GM18858 (cell line): ENCODE results near the gene LMAN1L.

Experiments used
- ATAC-seq: cut with Tn5 transposase; IDR thresholded peaks from one replicate; pipeline ENCODE4 v1.9.1; 2021; ENCODE audit not compliant: unreplicated experiment

LMAN1L gene

DNA sequence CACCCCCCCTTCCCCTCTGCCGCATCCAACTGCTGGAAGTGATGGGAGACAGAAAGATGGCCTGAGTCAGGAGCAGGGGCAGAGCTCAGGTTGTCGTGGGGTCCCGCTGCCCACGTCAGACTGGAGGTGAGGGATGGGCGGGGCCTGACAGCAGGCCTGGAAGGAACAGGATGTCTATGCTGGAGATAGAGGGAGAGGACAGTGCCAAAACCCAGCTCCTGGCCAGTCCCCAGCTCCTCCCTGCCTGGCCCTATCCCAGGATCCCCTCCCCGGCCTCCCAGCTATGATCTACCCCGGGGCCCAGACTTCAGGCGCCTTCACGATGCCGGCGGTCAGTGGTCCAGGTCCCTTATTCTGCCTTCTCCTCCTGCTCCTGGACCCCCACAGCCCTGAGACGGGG lies at the start of gene LMAN1L:
Gene LMAN1L, plus strand, starts transcription at position 303 of the 400 bp plus-strand sequence. Its CDS starts 20 bp downstream, at position 323.
- ATAC-seq: no peak

DNA sequence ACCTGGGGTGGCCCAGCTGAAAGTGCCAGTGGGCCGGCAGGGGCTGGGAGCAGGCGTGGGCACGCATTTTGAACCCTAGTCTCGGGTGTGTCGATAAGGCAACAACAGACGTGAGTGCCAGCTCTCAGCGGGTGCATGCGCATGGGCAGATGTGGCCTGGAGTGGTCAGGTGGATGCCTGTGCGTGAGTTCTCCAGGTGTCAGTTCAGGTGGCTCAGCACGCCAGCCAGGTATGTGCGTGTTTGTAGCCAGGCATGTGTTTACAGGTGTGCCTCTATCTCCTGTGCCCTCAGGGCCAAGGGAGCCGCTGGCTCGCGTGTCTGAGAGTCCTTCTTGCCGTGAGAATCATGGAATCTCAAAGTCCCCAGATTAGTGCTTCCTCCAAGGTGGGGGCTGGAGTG lies 49.2 kb upstream of the LMAN1L start:
- ATAC-seq: no peak

DNA sequence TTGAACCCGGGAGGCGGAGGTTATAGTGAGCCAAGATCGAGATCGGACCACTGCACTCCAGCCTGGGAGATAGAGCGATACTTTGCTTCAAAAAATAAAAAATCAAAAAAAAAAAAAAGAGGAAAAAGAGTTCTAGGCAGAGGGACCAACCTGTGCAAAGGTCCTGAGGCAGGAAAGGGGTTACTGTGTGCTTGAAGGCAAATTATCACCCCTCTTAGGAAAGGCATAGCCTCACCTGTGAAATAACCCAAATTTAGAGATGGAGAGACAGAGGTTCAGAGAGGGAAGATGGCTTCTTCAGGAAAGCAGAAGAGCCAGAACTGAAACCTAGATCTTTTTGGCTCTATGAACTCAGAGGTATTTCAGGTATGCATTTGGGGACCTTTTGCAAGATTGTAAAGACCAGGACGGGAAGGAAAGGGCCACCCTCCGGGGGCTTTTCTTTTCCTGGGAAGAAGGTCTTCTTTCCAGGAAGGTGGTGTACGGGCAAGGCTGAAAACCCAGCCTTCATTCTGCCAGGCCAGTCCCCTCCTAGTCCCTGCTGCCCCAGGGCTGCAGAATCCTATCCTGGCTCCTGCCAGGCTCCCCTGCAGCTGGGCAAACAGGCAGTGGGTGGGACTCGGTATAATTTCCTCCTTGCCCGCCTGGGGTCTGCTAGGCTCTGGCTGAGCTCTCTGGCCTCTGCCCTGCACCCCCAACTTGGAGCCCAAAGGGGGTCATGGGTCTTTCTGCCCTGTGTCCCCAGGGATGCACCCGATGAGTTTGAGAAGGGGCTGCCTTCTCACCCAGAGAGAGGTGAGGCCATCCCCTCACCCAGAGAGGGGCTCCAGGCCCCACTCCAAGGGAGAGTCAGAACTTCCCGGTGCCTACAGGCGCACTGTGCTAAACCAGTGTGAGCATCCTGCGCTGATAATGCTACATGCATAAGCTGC lies 45.2 kb upstream of the LMAN1L start:
- no peak for ATAC-seq

DNA sequence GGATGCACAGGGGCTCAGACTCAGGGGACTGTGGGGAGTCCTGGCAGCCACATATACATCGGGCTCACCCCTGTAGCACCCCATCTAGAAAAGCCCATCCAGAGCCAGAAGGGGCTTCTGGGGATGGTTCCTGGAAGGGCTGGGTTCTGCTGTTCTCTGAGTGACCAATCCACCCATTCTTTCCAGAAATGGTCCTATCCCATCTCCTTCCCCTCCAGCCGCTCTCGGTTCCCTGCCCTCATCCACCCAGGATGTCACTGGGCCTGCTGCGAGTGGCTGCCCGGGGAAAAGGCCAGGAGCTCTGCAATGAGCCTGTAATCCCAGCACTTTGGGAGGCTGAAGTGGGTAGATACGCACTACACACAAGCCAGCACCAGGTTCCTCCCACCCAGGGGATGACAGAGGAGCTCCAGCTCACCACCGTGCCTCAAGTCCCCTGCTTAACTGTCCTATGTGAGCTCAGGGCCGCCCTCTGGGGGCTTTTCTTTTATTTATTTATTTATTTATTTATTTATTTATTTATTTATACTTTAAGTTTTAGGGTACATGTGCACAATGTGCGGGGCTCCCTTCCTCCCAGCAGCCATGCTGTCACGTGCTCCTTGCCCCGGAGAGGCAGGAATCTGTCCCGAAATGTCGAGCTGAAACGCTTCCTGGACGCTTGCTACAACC lies 44.4 kb upstream of the LMAN1L start:
- no peak for ATAC-seq

DNA sequence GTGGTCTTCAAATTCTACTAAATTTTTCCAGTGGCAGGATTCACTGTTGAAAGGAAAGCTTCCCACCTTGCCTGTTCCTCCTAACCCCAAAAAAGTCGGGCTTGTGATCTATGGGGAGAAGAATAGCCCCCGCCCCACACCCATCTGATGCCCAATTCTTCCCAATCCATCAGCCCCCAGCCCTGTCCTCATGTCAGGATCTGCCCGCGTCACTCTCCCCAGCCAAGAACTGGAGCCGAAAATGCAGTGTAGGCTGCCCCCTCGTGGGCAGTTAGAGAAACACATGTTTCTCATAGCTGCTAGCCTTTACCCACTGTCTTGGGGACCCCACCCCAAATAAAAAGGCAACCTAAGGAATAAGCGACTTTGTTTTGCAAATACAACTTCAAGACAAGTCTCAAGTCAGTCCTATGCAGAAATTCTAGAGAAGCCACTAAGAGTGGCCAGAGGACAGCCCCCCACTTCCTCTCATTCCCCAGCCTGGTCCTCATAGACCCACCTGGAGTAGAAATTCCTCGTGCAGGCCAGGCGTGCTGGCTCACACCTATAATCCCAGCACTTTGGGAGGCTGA lies 43.8 kb upstream of the LMAN1L start:
- ATAC-seq: no peak

DNA sequence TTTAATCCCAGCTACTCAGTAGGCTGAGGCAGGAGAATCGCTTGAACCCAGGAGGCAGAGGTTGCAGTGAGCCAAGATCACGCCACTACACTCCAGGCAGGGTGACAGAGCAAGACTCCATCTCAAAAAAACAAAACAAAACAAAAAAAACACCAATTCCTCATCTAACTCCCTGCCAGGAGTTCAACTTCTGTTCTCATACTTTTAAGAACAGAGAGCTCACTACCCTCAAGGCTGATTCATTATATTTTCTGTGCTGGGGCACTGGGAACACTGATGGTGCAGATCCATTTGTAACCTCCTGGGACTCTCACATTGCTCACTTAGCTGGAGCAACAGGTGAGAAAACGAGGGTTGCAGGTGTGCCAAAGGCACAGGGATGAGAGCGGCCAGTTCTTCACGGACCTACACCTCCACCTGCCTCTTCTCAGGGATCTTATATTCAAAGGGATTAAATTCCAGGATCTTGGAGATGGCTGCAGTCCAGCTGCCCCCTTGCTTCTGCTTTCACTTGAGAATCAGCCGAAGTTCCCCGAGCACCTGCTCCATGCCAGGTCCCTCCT lies 43.1 kb upstream of the LMAN1L start:
- no peak for ATAC-seq

DNA sequence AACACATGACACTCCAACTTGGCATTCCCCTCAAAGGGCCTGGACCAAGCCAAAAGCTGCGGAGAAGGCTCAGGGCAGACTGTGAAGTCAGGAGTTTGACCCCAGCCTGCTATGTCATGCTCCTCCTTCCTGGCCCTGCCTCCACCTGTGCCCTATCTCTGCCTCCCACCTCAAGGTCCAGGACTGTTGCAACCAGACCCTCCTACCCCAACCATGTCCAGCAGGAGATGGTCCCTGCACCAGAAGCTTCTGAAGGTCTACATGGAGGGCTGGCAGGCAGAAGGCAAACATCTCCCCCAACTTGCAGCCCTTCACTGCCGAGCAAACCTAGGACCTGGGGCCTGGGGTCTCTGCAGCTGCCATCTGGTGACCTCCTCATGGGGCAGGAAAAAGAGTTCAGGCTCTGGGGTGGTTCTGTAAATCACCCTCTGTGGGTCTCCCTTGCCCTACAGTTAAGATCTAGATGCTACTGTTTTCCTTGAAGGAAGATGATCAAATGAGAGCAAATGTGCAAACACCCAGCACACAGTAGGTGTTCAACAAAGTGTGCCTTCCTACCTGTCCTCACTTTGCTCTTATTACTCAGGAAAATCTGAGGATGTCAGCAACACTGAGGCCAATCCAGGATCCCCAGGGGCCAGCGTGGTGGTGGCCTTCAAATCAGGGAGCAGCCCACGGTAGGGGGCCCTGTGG lies 42.3 kb upstream of the LMAN1L start:
- ATAC-seq: no peak

DNA sequence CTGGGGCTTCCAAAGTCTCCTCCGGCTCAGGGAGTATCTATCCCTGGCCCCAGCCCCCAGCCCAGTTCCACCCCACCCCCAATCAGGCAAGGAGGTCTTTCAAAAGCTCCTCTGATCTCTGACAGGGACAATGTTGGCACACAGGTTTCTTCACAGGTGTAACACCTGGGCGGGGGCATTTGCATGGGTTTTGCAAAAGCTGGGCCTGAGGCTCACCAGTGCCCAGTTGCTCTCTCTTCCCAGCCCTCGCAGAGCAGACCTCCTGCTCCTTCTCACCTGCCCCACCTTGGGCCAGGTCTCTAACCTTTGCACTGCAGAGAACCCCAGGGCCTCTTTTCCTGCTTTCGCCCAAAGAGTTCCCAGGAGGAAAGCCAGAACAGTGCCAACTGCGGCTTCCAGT lies 39.3 kb upstream of the LMAN1L start:
- ATAC-seq: no peak

DNA sequence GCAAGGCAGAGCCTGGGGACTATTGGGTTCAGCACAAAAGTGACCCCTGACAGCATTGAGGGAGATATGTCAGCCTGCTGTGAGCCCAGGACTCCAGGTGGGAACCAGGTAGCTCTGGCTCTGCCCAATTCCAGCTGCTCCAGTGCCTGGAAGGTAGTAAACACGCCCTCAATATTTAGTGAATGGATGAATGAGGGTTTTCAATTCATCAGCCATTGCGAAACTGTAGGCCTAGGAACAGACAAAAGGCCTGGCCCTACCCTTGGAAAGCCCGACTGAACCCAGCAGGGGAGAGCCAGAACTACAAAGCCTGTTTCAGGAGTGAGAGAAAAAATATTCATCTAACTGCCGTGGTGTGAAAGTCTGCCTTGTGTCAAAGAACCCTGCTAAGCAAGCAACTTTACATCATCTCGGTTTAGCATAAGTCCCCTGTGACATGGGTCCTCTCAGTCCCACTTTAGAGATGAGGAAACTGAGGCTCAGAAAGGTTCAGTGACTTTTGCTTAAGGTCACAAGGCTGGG lies 38.8 kb upstream of the LMAN1L start:
- no peak for ATAC-seq

DNA sequence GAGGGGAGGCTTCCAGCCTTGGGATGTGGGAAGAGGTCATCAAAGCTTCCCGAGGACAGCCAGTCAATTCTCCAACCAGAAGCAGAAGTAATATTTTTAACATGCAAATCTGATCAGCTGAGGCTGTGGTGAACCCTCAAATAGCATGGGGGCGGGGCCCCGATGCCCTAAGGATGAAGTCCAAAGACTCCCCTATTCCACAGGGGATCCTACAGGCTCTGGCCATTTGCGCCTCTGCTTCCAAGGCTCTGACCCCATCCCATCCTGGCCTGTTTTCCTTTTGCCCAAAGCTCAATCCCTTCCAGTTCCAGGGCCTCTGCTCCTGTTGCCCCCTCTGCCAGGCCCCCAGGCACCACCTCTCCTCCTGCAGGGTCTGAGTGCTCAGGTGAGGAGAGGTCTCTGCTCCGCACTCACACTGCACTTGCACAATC lies 37.5 kb upstream of the LMAN1L start:
- no peak for ATAC-seq

DNA sequence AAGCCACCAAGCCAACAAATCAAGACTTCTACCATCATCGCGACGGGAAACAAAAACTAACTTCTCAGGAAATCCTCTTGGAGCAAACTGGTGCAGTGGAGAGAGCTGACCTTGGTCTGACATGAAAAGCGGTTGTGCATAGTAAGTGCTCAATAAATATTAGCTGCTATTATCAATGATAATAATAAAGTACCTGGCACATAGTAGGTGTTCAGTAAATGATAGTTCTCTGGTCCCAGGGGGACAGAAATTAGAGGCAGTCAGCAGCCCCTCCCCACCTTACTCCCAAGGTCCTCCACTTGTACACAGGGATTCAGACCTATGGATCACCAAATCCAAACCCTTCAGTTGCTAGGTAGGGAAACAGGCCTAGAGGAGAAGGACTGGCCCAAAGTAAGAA lies 36.7 kb upstream of the LMAN1L start:
- no peak for ATAC-seq

DNA sequence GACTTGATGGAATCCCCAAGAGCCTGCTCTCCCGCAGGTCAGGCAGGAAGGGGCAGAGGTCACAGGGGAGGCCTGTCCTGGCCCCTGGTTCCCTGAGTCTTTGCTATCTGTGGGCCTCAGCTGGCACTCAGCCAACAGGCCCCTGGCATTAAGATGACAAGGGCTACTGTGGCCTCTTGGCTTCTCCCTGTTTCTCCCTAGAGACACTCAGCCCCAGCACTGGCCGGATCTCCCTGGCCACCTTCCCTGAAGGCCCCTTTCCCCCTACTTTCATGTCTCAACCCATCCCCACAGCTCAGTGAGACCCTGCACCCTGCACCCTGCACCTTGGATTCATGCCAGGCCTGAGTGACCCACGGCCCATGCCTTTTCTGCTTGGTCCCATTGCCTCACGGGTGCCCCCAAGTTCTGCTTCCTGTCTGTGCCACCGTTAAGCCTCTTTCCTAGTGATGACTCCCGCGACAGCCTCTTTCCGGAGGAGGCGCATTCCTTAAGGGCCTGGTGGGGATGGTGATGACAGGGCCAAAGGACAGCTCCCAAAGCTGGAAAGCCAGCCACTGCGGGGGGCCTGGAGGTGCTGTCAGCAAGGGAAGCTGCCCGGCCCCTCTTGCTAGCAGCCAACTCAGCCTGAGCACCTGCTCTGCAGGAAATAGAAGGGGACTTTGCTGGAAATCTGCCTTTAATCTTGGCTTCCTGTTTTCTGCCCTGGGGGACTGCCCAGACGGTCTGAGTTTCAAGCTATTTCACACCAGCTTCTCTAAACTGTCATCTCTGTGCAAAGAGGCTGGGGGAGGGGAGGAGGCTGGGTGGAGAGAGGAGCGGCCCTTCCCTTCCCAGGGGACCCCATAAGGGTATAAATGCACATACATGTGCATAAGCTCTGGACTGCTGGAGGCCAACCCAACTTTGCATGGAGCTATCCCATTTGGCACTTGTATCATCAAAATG lies 35.5 kb upstream of the LMAN1L start:
- ATAC-seq: no peak

DNA sequence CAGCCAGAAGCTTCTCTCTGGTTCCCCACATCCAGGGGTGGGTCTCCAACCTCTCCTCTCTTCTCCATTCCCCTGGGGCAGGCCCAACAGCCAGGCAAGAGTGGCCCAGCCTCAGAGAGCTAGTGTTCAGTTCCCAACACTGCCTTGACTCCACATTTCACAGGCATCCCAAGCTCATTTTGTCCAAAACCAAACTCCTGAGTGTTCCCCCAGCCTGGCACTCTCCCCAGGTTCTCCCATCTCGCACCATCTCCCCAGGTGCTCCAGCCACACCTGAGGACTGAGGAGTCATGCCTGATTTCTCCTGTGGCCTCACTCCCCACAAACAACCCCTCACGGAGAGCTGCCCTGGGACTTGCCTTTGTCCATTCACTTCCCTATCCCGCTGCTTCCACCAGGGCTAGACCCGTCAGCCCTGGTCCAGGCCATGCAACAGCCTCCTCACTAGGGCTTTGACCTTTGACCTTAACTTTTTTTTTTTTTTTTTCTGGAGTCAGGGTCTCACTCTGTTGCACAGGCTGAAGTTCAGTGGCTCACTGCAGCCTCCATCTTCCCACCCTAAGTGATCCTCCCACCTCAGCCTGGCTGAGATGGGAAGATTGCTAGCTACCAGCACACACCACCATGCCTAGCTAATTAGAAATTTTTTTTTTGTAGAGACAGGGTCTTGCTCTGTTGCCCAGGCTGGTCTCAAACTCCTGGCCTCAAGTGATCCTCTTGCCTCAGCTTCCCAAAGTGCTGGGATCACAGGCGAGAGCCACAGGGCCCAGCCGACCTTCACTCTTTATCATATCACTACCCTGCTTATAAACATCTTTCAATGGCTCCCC lies 34.7 kb upstream of the LMAN1L start:
- no peak for ATAC-seq

DNA sequence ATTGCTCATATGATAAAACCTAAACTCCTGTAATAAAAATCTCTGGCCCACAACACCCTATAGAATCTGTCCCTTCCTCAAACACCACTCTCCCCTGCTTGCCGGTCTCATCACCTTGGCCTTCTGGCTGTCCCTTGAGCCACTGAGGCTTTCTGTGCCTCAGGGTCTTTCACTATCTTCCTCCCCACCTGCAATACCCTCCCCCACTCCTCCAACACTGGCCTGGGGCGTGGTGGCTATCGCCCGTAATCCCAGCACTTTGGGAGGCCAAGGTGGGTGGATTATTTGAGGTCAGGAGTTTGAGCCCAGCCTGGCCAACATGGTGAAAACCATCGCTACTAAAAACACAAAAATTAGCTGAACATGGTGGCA lies 34.0 kb upstream of the LMAN1L start:
- ATAC-seq: no peak

DNA sequence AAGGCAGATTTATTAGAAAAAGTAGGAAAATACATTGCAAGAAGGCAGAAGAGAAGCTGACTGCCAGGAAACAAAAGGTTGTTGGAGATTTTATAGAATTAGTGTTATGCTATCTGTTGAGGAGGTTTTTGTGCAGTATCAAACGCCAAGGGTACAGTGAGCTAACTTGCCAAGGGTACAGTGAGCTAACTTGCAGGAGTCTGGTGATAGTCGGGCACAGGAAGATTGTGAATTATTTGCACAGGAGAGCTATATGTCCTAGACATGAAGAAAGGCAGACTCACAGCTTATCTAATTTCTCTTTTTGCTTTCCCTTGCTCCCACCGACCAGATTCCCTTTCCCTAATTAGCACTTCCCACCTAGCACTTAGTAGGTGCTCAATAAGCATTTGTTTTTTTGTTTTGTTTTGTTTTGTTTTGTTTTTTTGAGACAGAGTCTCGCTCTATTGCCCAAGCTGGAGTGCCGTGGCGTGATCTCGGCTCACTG lies 33.4 kb upstream of the LMAN1L start:
- no peak for ATAC-seq

DNA sequence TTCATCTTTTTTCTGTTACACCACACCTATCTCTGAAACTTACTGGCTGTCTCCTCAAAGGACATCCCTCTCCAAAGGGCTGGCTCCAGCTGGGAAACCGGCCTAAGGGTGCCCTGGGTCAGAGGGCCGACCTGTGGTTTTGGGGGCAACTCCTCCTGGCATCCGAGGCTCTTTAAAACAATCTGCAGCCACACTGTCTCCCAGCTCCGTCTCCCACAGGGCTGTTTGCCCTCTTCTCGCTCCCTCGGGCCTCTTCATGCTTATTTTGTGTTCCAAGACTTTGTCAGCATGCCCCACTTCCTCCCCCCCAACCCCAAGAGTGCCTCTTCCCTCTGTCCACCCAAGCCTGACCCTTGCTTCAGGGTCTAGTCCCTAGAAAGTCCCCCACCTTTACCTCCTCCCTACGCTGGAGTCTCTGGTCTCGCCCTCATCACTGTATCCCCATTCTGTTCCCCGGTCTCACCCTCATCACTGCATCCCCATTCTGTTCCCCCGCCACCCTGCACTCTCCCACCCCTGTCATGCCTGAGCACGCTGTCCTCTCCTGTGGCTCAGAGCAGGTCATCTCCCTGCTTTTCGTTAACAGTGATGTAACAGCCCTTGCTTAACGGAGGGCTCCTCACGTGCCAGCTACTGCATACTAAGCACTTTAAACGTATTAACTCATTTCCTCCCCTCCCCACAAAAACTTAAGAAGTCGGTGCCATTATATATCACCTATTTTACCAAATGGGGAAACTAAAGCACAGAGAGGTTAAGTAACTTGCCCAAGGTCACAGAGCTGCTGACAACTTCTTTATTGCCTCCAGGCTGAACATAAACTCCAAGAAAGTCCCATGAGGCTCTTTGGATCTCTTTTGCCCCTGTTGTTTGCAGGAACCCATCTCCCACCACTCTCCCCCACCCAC lies 31.9 kb upstream of the LMAN1L start:
- no peak for ATAC-seq

DNA sequence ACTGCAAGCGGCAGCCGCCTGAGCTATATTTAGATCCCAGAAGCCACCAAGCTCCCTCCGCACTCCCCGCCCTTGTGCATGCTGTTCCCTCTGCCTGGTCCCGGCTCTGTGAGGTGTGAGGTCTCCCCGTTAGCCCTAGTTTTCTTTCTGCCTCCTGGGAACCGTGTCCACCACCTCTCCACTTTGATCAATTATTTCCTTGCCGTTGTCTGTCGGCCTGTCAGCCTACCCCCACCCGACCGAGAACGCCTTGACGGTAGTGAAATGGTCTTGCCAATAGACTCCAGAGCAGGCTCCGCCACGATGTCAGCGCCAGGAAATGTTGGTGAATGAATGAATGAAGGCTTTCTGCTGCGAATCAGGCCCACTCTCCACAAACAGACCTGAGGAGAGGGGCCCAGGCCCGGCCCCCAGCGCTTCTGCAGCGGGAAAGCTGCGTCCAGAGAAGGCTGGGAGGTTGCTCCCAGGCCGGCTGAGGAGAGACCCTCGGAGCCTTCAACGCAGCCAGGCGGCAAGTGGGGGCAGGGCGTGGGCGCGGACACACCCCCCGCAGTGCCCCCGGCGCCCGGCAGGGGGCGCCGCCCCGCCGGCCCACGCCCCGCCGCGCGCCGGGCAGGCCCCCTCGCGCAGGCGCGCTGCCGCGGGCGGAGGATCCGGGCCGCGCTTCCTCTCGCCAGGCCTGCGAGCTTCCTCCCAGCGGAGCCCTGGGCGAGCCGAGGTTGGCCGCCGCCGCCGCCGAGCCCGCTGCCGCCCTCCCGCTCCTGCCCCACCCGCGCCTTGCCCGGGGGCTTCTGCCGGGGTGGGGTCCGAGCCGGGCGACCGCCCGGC lies 31.0 kb upstream of the LMAN1L start, which contains the start of gene CSK:
Gene CSK, plus strand, starts transcription at position 650 of the 828 bp plus-strand sequence. CDS start 16,218 bp downstream, outside the sequence.
- no peak for ATAC-seq
